ENCODE measurements around the gene CARD14.

Gene CARD14

GRCh38 chr17:80220054-80220735, 50.4 kb downstream of the CARD14 start, which contains the start of the genes SGSH and SLC26A11:
TSS of gene SGSH (minus strand) at chr17:80220333. CDS start at chr17:80220313, 20 bp downstream.
TSS of gene SLC26A11 (plus strand) at chr17:80220427. CDS start at chr17:80221561, 1,134 bp downstream.
- Mint-ChIP-seq H3K4me3 (peak within 1 kb of the TSS; percentile 86), H3K27ac (peak within 1 kb of the TSS; percentile 91), H3K9me3 (peaks cover 4% of the 10 kb centered on the region), H3K36me3 (peaks cover 38% of the 10 kb centered on the region), H3K4me1 (peaks cover 45% of the 10 kb centered on the region), H3K27me3 (no peaks in the 10 kb centered on the region)
- peak; percentile 76 for ATAC-seq

DNA sequence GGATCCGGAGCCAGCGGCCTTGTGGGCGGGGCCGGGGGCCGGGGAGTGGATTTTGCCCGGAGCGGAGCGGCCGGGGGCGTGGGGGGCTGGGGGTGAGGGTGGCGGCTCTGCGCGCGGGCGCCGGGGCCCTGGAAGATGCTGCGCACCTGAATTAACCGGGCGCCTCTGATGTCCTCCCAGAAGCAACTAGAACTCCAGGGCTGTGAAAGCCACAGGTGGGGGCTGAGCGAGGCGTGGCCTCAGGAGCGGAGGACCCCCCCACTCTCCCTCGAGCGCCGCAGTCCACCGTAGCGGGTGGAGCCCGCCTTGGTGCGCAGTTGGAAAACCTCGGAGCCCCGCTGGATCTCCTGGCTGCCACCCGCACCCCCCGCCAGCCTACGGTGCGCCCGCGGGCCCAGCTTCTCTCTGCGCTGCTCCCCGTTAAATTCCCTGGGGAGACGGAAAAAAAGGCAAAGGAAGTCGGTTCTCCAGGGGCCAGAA, 50.9 kb downstream of the CARD14 start:
- H3K9me3 Mint-ChIP-seq: peaks cover 4% of the 10 kb centered on the region
- no peak for ATAC-seq
- H3K27me3 Mint-ChIP-seq: no peaks in the 10 kb centered on the region
- peaks cover 33% of the 10 kb centered on the region for H3K36me3 Mint-ChIP-seq
- H3K4me3 Mint-ChIP-seq: peak overlapping the region; percentile 66
- H3K27ac Mint-ChIP-seq: no peak overlapping the region
- H3K4me1 Mint-ChIP-seq: peaks cover 45% of the 10 kb centered on the region

DNA sequence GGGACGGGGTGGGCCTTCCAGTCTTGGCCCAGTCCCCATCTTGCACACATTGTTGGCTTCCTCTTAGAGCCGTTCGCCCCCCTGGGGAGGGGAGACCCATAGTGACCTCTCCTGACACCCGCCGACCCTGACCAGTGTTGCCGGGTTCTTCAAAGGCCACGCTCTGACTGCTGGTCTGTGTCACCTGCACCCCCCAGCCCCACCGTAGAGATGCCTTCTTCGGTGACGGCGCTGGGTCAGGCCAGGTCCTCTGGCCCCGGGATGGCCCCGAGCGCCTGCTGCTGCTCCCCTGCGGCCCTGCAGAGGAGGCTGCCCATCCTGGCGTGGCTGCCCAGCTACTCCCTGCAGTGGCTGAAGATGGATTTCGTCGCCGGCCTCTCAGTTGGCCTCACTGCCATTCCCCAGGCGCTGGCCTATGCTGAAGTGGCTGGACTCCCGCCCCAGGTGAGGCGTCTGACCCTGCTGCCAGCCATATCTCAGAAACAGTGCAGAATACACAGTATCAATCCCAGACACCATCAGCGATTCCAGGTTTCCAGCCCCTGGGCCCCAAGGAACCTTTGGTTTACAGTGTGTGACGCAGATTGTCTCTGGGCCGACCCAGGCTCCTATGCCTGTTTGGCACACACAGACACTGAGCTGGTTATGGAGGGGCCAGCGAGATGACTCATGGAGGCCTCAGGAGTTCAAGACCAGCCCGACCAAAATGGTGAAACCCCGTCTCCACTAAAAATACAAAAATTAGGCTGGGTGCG, 51.7 kb downstream of the CARD14 start:
- Mint-ChIP-seq H3K27ac (no peak overlapping the region), H3K4me3 (peak overlapping the region; percentile 66), H3K36me3 (peaks cover 25% of the 10 kb centered on the region), H3K9me3 (peaks cover 4% of the 10 kb centered on the region), H3K27me3 (no peaks in the 10 kb centered on the region), H3K4me1 (peaks cover 38% of the 10 kb centered on the region)
- no peak for ATAC-seq

GRCh38 chr17:80222376-80223141, 52.7 kb downstream of the CARD14 start:
- H3K27ac Mint-ChIP-seq: no peak overlapping the region
- H3K4me1 Mint-ChIP-seq: peaks cover 38% of the 10 kb centered on the region
- H3K9me3 Mint-ChIP-seq: peaks cover 4% of the 10 kb centered on the region
- no peak overlapping the region for H3K4me3 Mint-ChIP-seq
- H3K27me3 Mint-ChIP-seq: no peaks in the 10 kb centered on the region
- ATAC-seq: no peak
- peaks cover 15% of the 10 kb centered on the region for H3K36me3 Mint-ChIP-seq

- Mint-ChIP-seq H3K4me1 (peaks cover 38% of the 10 kb centered on the region), H3K4me3 (no peak overlapping the region), H3K36me3 (peaks cover 13% of the 10 kb centered on the region), H3K27ac (no peak overlapping the region), H3K27me3 (no peaks in the 10 kb centered on the region), H3K9me3 (peaks cover 4% of the 10 kb centered on the region)
- ATAC-seq: no peak
These were observed 53.4 kb downstream of the CARD14 start for GRCh38 chr17:80223142-80223815.

DNA sequence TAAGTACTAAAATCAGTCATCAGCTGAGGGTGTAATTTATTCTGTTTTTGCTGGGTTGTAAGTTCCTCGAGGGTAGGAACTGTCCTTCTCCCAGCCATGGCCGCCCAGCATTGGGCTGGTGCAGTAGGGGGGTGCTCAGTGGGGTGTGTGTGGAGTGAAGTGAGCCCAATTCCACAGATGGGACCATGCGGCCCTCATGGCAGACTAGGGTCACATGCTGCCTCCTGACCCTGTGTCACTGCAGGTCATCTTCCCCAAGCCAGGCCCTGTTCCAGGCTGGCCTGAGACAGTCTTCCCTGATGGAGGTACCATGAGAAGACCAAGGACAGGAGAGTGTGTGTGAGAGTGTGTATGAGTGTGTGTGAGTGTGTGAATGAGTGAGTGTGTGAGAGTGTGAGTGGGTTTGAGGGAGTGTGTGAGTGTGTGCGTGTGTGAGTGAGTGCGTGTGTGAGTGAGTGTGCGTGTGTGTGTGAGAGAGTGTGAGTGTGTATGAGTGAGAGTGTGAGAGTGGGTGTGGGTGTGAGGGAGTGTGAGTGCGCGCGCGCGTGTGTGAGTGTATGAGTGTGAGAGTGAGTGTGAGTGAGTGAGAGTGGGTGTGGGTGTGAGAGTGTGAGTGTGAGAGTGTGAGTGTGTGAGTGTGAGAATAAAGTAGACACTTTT, 54.1 kb downstream of the CARD14 start:
- peaks cover 4% of the 10 kb centered on the region for H3K9me3 Mint-ChIP-seq
- peaks cover 31% of the 10 kb centered on the region for H3K4me1 Mint-ChIP-seq
- H3K4me3 Mint-ChIP-seq: no peak overlapping the region
- no peaks in the 10 kb centered on the region for H3K27me3 Mint-ChIP-seq
- no peak for ATAC-seq
- H3K27ac Mint-ChIP-seq: no peak overlapping the region
- peaks cover 13% of the 10 kb centered on the region for H3K36me3 Mint-ChIP-seq

DNA sequence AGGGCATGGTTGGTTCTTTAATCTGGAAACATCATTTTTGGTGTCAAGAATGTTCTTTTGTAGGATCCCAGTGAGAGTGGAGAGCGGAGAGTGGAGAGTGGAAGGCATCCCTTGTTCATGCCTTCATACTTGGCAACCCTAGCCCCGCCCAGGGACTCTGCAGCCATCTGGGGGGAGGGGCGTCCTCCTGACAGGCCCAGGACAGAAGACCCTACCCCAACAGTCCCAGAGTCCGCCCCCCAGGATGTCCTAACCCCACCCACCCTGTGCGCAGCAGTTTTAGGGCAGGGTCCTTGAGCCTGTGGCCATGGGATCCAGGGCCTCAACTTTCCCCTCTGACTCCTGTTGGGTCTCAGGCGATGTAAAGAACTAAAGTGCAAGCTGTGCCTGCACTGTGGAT, 54.9 kb downstream of the CARD14 start:
- Mint-ChIP-seq H3K9me3 (peaks cover 4% of the 10 kb centered on the region), H3K27me3 (no peaks in the 10 kb centered on the region), H3K4me3 (no peak overlapping the region), H3K4me1 (peaks cover 24% of the 10 kb centered on the region), H3K36me3 (peaks cover 13% of the 10 kb centered on the region), H3K27ac (no peak overlapping the region)
- ATAC-seq: no peak

- Mint-ChIP-seq H3K36me3 (peaks cover 13% of the 10 kb centered on the region), H3K27me3 (no peaks in the 10 kb centered on the region), H3K4me1 (peaks cover 21% of the 10 kb centered on the region), H3K9me3 (peaks cover 4% of the 10 kb centered on the region), H3K27ac (no peak overlapping the region), H3K4me3 (no peak overlapping the region)
- ATAC-seq: no peak
These were observed 55.4 kb downstream of the CARD14 start for GRCh38 chr17:80225230-80225629.

GRCh38 chr17:80227156-80227555, 57.3 kb downstream of the CARD14 start:
- H3K27ac Mint-ChIP-seq: no peak overlapping the region
- no peak overlapping the region for H3K4me3 Mint-ChIP-seq

DNA sequence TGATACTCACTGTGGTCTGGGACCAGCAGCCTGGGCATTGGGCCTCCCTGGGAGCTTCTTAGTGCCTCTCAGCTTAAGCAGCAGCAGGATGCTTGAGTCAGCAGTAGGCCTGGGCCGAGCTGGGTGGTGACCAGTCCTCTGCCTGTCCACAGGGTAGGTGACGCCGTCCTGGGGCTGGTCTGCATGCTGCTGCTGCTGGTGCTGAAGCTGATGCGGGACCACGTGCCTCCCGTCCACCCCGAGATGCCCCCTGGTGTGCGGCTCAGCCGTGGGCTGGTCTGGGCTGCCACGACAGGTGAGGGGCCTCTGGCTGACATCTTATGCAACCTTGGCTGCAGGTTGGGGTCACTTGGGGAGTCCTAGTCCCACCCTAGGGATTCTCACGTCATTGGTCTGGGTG, 57.8 kb downstream of the CARD14 start:
- ATAC-seq: no peak
- Mint-ChIP-seq H3K36me3 (peaks cover 27% of the 10 kb centered on the region), H3K27me3 (no peaks in the 10 kb centered on the region), H3K4me3 (no peak overlapping the region), H3K4me1 (peaks cover 15% of the 10 kb centered on the region), H3K9me3 (peaks cover 11% of the 10 kb centered on the region), H3K27ac (no peak overlapping the region)

More at GRCh38 chr17:80227156-80227555, 57.3 kb downstream of the CARD14 start:
- Mint-ChIP-seq H3K4me1 (peaks cover 15% of the 10 kb centered on the region), H3K27me3 (no peaks in the 10 kb centered on the region), H3K36me3 (peaks cover 22% of the 10 kb centered on the region), H3K9me3 (peaks cover 9% of the 10 kb centered on the region)
- no peak for ATAC-seq

DNA sequence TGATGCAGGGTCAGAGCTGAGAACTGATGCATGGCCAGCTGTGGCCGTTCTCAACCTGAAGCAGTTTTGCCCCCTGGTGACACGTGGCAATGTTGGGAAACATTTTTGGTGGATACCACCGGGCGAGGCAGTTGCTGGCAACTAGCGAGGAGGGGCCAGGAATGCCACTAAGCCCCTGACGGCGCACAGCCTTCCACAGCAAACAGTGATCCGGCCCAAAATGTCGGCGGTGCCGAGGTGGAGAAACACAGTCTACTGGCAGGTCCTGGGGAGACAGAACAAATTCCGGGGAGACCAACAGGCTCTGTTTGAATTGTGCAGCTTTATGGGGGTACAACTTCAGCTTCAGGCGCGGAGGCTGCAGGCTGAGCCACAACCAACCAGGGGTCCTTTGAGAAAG, 58.6 kb downstream of the CARD14 start:
- Mint-ChIP-seq H3K9me3 (peaks cover 12% of the 10 kb centered on the region), H3K4me3 (no peak overlapping the region), H3K36me3 (peaks cover 27% of the 10 kb centered on the region), H3K4me1 (peaks cover 7% of the 10 kb centered on the region), H3K27me3 (no peaks in the 10 kb centered on the region), H3K27ac (no peak overlapping the region)
- no peak for ATAC-seq

- H3K36me3 Mint-ChIP-seq: peaks cover 29% of the 10 kb centered on the region
- no peak overlapping the region for H3K4me3 Mint-ChIP-seq
- H3K9me3 Mint-ChIP-seq: peaks cover 11% of the 10 kb centered on the region
- no peak overlapping the region for H3K27ac Mint-ChIP-seq
- ATAC-seq: no peak
- H3K27me3 Mint-ChIP-seq: no peaks in the 10 kb centered on the region
- H3K4me1 Mint-ChIP-seq: peaks cover 4% of the 10 kb centered on the region
These were observed 59.2 kb downstream of the CARD14 start for GRCh38 chr17:80229011-80229410.

- H3K27me3 Mint-ChIP-seq: no peaks in the 10 kb centered on the region
- no peak for ATAC-seq
- H3K4me1 Mint-ChIP-seq: no peaks in the 10 kb centered on the region
- no peak overlapping the region for H3K4me3 Mint-ChIP-seq
- H3K36me3 Mint-ChIP-seq: peaks cover 44% of the 10 kb centered on the region
- no peak overlapping the region for H3K27ac Mint-ChIP-seq
- H3K9me3 Mint-ChIP-seq: peaks cover 14% of the 10 kb centered on the region
These were observed 62.6 kb downstream of the CARD14 start for GRCh38 chr17:80232438-80232837.

- peaks cover 45% of the 10 kb centered on the region for H3K36me3 Mint-ChIP-seq
- no peak overlapping the region for H3K27ac Mint-ChIP-seq
- no peaks in the 10 kb centered on the region for H3K27me3 Mint-ChIP-seq
- H3K9me3 Mint-ChIP-seq: peaks cover 14% of the 10 kb centered on the region
- no peaks in the 10 kb centered on the region for H3K4me1 Mint-ChIP-seq
- no peak overlapping the region for H3K4me3 Mint-ChIP-seq
- ATAC-seq: no peak
These were observed 63.4 kb downstream of the CARD14 start for GRCh38 chr17:80233202-80233601.

Measured in stimulated activated memory B cell treated with anti-CD40 and anti-IgM and Interleukin-4, amounts not matched to agents 10 μg/mL and 1 μg/mL and 100 μg/mL, for 72 hours (primary cell).